Right atrium auricular region (tissue), 2 donors: ENCODE measurements around the gene ST3GAL2. TPM values are rescaled to one million over a fixed set of nuclear protein-coding genes. Genes with fewer than 3 reads are reported as not detected.
"Not testable (repeated sequence)": the region's sequence is repeated elsewhere in the genome, so short reads cannot be mapped to it uniquely, and the experiment has no call there.

Experiments used
- DNase-seq: peaks from one replicate; pipeline ENCODE4 v3.0.0-alpha.2; 2019; ENCODE audit warnings: low spot score
- H3K27ac ChIP-seq, 2 donors: fragments of 200-600 bp; sonication (generic); 1 replicate in 1 of 2; 2 replicates in 1 of 2; pipeline ENCODE4 v1.5.1; 2016 to 2019
- H3K27me3 ChIP-seq, 2 donors: fragments of 200-600 bp; sonication (generic); one replicate each; pipeline versions ENCODE4 v1.5.1 to v1.6.0; 2017 to 2019
- H3K36me3 ChIP-seq: fragments of 200-600 bp; sonication (generic); one replicate; pipeline ENCODE4 v1.5.1; 2016
- H3K4me1 ChIP-seq, 2 donors: fragments of 200-600 bp; sonication (generic); one replicate each; pipeline versions ENCODE4 v1.5.1 to v1.6.0; 2017 to 2019
- H3K4me3 ChIP-seq, 2 donors: fragments of 200-600 bp; sonication (generic); 1 replicate in 1 of 2; 2 replicates in 1 of 2; pipeline ENCODE4 v1.5.1; 2017 to 2019; ENCODE audit warnings: mild to moderate bottlenecking in 1 of 2, moderate library complexity in 1 of 2
- H3K9me3 ChIP-seq, 2 donors: fragments of 200-600 bp; sonication (generic); one replicate each; pipeline ENCODE4 v1.5.1; 2019
- total RNA-seq, 2 donors: library from RNA; depleted of rRNA; stranded (reverse); fragments of >200 nt; gene quantifications; one replicate each; pipeline ENCODE4 v1.1.0, GENCODE V29; 2016
- TF ChIP-seq, protein P1 (sequence below), 2 donors: fragments of 200-600 bp; sonication (generic); IDR thresholded peaks; one replicate each; pipeline ENCODE4 v1.5.1; 2019; ENCODE audit warnings: antibody characterized with exemption in 2 of 2

ST3GAL2 gene
- total RNA-seq, 2 donors from 2014 or later = 13.5 to 16.9 TPM

DNA sequence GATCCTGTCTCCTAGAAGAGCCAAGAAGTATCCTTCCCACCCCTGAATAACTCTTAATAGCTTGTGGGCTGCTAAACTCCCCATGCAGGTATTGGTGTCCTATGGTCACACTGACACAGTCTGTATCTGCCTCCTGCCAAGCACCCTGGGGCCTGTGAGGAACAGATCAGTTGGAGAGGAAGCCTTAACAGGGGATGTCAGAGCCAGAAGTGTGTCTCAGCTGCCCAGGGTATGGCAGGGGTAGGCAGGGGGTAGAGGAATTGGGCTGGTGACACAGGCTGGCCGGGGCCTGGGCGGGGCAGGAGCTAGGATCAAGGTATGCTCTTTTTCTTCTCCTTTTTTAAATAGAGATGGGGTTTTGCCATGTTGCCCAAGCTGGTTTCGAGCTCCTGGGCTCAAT lies 47.5 kb downstream of the ST3GAL2 start:
- TF ChIP-seq, protein P1, sequence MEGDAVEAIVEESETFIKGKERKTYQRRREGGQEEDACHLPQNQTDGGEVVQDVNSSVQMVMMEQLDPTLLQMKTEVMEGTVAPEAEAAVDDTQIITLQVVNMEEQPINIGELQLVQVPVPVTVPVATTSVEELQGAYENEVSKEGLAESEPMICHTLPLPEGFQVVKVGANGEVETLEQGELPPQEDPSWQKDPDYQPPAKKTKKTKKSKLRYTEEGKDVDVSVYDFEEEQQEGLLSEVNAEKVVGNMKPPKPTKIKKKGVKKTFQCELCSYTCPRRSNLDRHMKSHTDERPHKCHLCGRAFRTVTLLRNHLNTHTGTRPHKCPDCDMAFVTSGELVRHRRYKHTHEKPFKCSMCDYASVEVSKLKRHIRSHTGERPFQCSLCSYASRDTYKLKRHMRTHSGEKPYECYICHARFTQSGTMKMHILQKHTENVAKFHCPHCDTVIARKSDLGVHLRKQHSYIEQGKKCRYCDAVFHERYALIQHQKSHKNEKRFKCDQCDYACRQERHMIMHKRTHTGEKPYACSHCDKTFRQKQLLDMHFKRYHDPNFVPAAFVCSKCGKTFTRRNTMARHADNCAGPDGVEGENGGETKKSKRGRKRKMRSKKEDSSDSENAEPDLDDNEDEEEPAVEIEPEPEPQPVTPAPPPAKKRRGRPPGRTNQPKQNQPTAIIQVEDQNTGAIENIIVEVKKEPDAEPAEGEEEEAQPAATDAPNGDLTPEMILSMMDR (IDR thresholded peaks at IDR 0.05) = no peak
- no peaks in the 10 kb centered on the region for H3K27me3 ChIP-seq
- H3K36me3 ChIP-seq = peaks cover 3% of the 10 kb centered on the region
- no peak overlapping the region for H3K4me3 ChIP-seq
- peak overlapping the region; percentile 22 to 35 for H3K27ac ChIP-seq
- no peaks in the 10 kb centered on the region for H3K9me3 ChIP-seq
- no peak for DNase-seq
- peaks cover 0 to 21% of the 10 kb centered on the region in 2 donors for H3K4me1 ChIP-seq

DNA sequence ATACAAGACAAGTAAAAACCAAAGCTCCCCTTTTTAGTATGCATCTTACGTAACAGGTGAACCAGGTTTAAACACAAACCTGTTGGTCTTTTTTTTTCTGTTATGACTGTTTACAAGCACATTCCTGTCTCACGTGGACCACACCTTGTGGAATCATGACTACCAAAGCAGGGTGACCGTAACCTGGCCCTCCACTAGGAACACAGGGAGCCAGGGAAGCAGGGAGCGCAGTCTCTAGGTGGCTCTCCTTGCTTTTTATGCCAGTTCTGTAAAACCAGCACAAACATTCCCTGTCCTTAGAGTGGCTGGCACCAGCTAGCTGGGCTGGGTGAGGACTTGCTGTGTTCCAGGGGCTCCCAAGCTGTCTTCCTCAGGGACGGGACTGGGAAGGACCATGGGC lies 48.1 kb downstream of the ST3GAL2 start:
- H3K36me3 ChIP-seq = no peaks in the 10 kb centered on the region
- no peak overlapping the region for H3K4me3 ChIP-seq
- peaks cover 0 to 19% of the 10 kb centered on the region in 2 donors for H3K4me1 ChIP-seq
- DNase-seq = no peak
- H3K9me3 ChIP-seq = no peaks in the 10 kb centered on the region
- no peak overlapping the region for H3K27ac ChIP-seq
- TF ChIP-seq, protein P1 (IDR thresholded peaks at IDR 0.05) = no peak
- no peaks in the 10 kb centered on the region for H3K27me3 ChIP-seq

DNA sequence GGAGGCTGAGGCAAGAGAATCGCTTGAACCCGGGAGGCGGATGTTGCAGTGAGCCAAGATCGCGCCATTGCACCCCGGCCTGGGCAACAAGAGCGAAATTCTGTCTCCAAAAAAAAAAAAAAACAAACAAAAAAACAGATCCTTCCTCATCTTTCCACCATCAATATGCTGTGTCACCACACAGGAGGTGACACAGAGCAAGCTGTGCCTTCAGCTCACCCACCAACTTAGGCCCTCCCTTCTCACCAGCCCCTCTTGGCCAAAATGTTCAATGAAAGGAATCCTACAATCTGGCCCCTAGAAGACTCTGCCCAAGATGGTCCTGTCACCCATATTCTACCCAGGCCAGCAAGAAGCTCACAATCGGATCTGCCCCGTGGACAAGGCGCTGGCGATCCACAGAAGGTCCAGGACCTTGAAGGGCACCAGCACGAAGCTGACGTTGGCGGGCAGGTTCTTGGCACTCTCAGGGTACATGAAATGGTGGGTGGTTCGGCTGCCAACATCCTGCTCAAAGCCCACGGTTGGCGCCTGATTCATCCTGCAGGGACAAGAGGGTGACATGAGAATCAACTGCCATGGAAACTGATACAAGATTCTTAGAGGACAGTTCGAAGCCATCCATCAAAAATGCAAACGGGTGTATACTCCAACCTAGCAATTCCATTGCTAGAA lies 50.8 kb downstream of the ST3GAL2 start:
- H3K36me3 ChIP-seq = no peaks in the 10 kb centered on the region
- H3K4me1 ChIP-seq = peaks cover 0 to 13% of the 10 kb centered on the region in 2 donors
- no peaks in the 10 kb centered on the region for H3K27me3 ChIP-seq
- H3K27ac ChIP-seq = peak overlapping the region in 1 of 2 donors; percentile 79
- TF ChIP-seq, protein P1 (IDR thresholded peaks at IDR 0.05) = no peak
- DNase-seq = no peak
- no peak overlapping the region for H3K4me3 ChIP-seq
- H3K9me3 ChIP-seq = no peaks in the 10 kb centered on the region

DNA sequence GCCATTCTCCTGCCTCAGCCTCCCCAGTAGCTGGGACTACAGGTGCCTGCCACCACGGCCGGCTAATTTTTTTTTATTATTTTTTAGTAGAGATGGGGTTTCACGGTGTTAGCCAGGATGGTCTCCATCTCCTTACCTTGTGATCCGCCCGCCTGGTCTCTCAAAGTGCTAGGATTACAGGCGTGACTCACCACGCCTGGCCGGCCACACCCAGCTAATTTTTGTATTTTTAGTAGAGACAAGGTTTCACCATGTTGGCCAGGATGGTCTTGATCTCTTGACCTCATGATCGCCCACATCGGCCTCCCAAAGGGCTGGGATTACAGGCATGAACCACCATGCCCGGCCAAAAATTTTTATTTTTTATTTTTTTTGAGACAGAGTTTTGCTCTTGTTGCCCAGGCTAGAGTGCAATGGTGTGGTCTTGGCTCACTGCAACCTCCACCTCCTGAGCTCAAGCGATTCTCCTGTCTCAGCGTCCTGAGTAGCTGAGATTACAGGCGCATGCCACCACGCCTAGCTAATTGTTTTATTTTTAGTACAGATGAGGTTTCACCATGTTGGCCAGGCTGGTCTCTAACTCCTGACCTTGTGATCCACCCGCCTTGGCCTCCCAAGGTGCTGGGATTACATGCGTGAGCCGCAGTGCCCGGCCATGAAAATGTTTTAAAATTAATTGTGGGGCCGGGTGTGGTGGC lies 52.5 kb downstream of the ST3GAL2 start:
- not testable (repeated sequence) for H3K4me1 ChIP-seq, H3K4me3 ChIP-seq, H3K27me3 ChIP-seq, H3K36me3 ChIP-seq, H3K9me3 ChIP-seq, DNase-seq
- H3K27ac ChIP-seq = peak overlapping the region; percentile 57 to 79

DNA sequence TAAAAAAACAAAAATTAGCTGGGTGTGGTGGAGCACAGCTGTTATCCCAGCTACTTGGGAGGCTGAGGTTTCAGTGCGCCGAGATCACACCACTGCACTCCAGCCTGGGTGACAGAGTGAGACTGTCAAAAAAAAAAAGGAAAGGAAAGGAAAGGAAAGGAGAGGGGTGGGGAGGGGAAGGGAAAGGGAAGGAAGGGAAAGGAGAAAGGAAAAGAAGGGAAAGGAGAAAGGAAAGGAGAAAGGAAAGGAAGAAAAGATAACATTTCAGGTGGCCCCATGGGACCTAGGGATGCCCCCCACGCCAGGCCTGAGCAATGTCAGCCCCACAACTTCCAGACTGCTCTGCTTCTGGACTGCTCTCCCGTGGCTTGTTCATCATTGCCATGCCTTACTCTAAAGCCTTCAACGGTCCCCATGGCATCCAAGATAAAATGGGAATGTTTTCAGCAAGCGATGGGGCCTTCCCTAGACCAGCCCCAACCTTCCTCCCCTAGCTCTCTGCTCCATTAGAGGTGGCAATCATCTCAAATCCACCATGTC lies 55.4 kb downstream of the ST3GAL2 start:
- H3K9me3 ChIP-seq = no peaks in the 10 kb centered on the region
- H3K36me3 ChIP-seq = no peaks in the 10 kb centered on the region
- H3K27ac ChIP-seq = no peak overlapping the region

More for the DNA sequence above, 55.4 kb downstream of the ST3GAL2 start:
- Histone ChIP-seq H3K4me3 (no peak overlapping the region), H3K4me1 (peaks cover 0 to 23% of the 10 kb centered on the region in 2 donors), H3K27me3 (no peaks in the 10 kb centered on the region)
- DNase-seq = no peak
- TF ChIP-seq, protein P1 (IDR thresholded peaks at IDR 0.05) = no peak
